ENCODE data around the gene ZNF556. TPM values are rescaled to one million over a fixed set of nuclear protein-coding genes. Genes with fewer than 3 reads are reported as not detected.
A peak's percentile ranks its signal among the peaks of the same experiment; 100 is the strongest.

Gene ZNF556
- under 1 TPM in 1 of 2 donors, not detected in 1; 0.49 TPM for total RNA-seq

- Histone ChIP-seq H3K9me3 (no peaks in the 10 kb centered on the region), H3K27me3 (replicated peaks; ENCODE audit: insufficient read depth) (no peaks in the 10 kb centered on the region), H3K36me3 (no peaks in the 10 kb centered on the region), H3K4me3 (no peak within 1 kb of the TSS), H3K27ac (no peak within 1 kb of the TSS), H3K4me1 (ENCODE audit: control insufficient read depth in 1 of 2, low read depth in 2 of 2) (no peaks in the 10 kb centered on the region)
- DNase-seq (ENCODE audit: low spot score), result no peak
- no peak for TF ChIP-seq CTCF (IDR thresholded peaks at IDR 0.05)
- ATAC-seq (ENCODE audit: insufficient number of reproducible peaks, low FRiP score, low read depth), result no peak
Observed at GRCh38 chr19:2867025-2867991, at the start of gene ZNF556. Gene ZNF556, plus strand, starts transcription at chr19:2867335. Its CDS starts 87 bp downstream, at chr19:2867422.

- Histone ChIP-seq H3K36me3 (no peaks in the 10 kb centered on the region), H3K4me3 (peak within 1 kb of the TSS; percentile 90), H3K27me3 (replicated peaks; ENCODE audit: insufficient read depth) (no peaks in the 10 kb centered on the region), H3K9me3 (no peaks in the 10 kb centered on the region), H3K4me1 (ENCODE audit: control insufficient read depth in 1 of 2, low read depth in 2 of 2) (peaks cover 6 to 12% of the 10 kb centered on the region in 2 donors), H3K27ac (no peak within 1 kb of the TSS)
- DNase-seq (ENCODE audit: low spot score) (peak; percentile 90), ATAC-seq (ENCODE audit: insufficient number of reproducible peaks, low FRiP score, low read depth) (peak; percentile 57)
- TF ChIP-seq CTCF (IDR thresholded peaks at IDR 0.05), result peak; percentile 94
Observed at GRCh38 chr19:2819540-2820111, 47.5 kb upstream of the ZNF556 start, which contains the start of gene ZNF554. Gene ZNF554, plus strand, starts transcription at chr19:2819868. Its CDS starts 204 bp downstream, at chr19:2820072.

- DNase-seq (ENCODE audit: low spot score), result no peak
- ATAC-seq (ENCODE audit: insufficient number of reproducible peaks, low FRiP score, low read depth), result no peak
- H3K9me3 ChIP-seq, result no peaks in the 10 kb centered on the region
- no peak for TF ChIP-seq CTCF (IDR thresholded peaks at IDR 0.05)
- H3K27ac ChIP-seq, result no peak overlapping the region
- peak overlapping the region; percentile 90 for H3K4me3 ChIP-seq
- H3K27me3 ChIP-seq (replicated peaks; ENCODE audit: insufficient read depth), result no peaks in the 10 kb centered on the region
- peaks cover 6 to 12% of the 10 kb centered on the region in 2 donors for H3K4me1 ChIP-seq (ENCODE audit: control insufficient read depth in 1 of 2, low read depth in 2 of 2)
- no peaks in the 10 kb centered on the region for H3K36me3 ChIP-seq
Observed at GRCh38 chr19:2820112-2820702, 46.9 kb upstream of the ZNF556 start.

GRCh38 chr19:2822846-2823245 lies 44.3 kb upstream of the ZNF556 start:
- H3K36me3 ChIP-seq, result peaks cover 4% of the 10 kb centered on the region
- no peak for DNase-seq (ENCODE audit: low spot score)
- no peak for ATAC-seq (ENCODE audit: insufficient number of reproducible peaks, low FRiP score, low read depth)

More at GRCh38 chr19:2822846-2823245, 44.3 kb upstream of the ZNF556 start:
- no peaks in the 10 kb centered on the region for H3K9me3 ChIP-seq
- no peaks in the 10 kb centered on the region for H3K27me3 ChIP-seq (replicated peaks; ENCODE audit: insufficient read depth)
- no peak for TF ChIP-seq CTCF (IDR thresholded peaks at IDR 0.05)
- no peak overlapping the region for H3K4me3 ChIP-seq
- H3K27ac ChIP-seq, result no peak overlapping the region
- H3K4me1 ChIP-seq (ENCODE audit: control insufficient read depth in 1 of 2, low read depth in 2 of 2), result peaks cover 6 to 12% of the 10 kb centered on the region in 2 donors

Data from thoracic aorta (tissue), 2 donors.